CD14-positive monocyte (primary cell): ENCODE measurements around the gene CXADR. TPM values are rescaled to one million over a fixed set of nuclear protein-coding genes. Genes with fewer than 3 reads are reported as not detected.

ENCODE experiments used
- DNase-seq, 3 donors: peaks; one replicate each; pipeline ENCODE4 v3.0.0-alpha.2; 2011 to 2022
- H2AFZ ChIP-seq: 2 replicates; pipeline ENCODE4 v1.6.0; 2012; ENCODE audit warnings: mild to moderate bottlenecking, low read depth, low read length, inconsistent platforms; ENCODE audit not compliant: insufficient read depth, poor library complexity, severe bottlenecking
- H3K27ac ChIP-seq, 2 donors: 1 replicate in 1 of 2; 2 replicates in 1 of 2; pipeline ENCODE4 v1.5.1; 2012 to 2013; ENCODE audit warnings: low read length in 2 of 2, control low read depth in 1 of 2, inconsistent platforms in 1 of 2, low read depth in 1 of 2, mild to moderate bottlenecking in 1 of 2
- H3K27me3 ChIP-seq, 2 donors: one replicate each; pipeline versions ENCODE4 v1.6.0 to v1.6.1; 2011 to 2013; ENCODE audit warnings: low read length in 2 of 2; ENCODE audit not compliant: control insufficient read depth in 2 of 2, insufficient read depth in 2 of 2
- H3K36me3 ChIP-seq, 2 donors: replicated peaks in 1 of 2; 1 replicate in 1 of 2; 2 replicates in 1 of 2; pipeline versions ENCODE4 v1.5.1 to v1.6.1; 2012 to 2013; ENCODE audit warnings: low read length in 2 of 2, control low read depth in 1 of 2, inconsistent platforms in 1 of 2, mild to moderate bottlenecking in 1 of 2; ENCODE audit not compliant: insufficient read depth in 2 of 2, control insufficient read depth in 1 of 2
- H3K4me1 ChIP-seq, 2 donors: 1 replicate in 1 of 2; 2 replicates in 1 of 2; pipeline versions ENCODE4 v1.5.1 to v1.6.1; 2012 to 2013; ENCODE audit warnings: low read length in 2 of 2, control low read depth in 1 of 2, inconsistent platforms in 1 of 2, mild to moderate bottlenecking in 1 of 2, moderate library complexity in 1 of 2; ENCODE audit not compliant: insufficient read depth in 2 of 2, control insufficient read depth in 1 of 2
- H3K4me2 ChIP-seq: replicated peaks from 2 replicates; pipeline ENCODE3; 2012; ENCODE audit warnings: low read length, moderate library complexity, mild to moderate bottlenecking; ENCODE audit not compliant: poor library complexity, severe bottlenecking; ENCODE audit errors: extremely low read depth
- H3K4me3 ChIP-seq, 3 experiments: fragments of 200-600 bp in 1 of 3; sonication (generic) in 1 of 3; replicated peaks in 1 of 3; 1 replicate in 2 of 3; 2 replicates in 1 of 3; pipeline ENCODE4 v1.5.1; 2011 to 2013; ENCODE audit warnings: low read length in 3 of 3, mild to moderate bottlenecking in 3 of 3, control low read depth in 2 of 3, low read depth in 2 of 3, inconsistent platforms in 1 of 3, moderate library complexity in 1 of 3
- H3K79me2 ChIP-seq: 2 replicates; pipeline ENCODE4 v1.6.0; 2012; ENCODE audit warnings: mild to moderate bottlenecking, control low read depth, inconsistent platforms, low read length, moderate library complexity; ENCODE audit not compliant: insufficient read depth
- H3K9ac ChIP-seq: 2 replicates; pipeline ENCODE4 v1.6.0; 2017; ENCODE audit warnings: low read length, mild to moderate bottlenecking; ENCODE audit not compliant: insufficient read depth, poor library complexity, severe bottlenecking
- H3K9me3 ChIP-seq, 2 donors: replicated peaks in 1 of 2; 1 replicate in 1 of 2; 2 replicates in 1 of 2; pipeline versions ENCODE4 v1.5.1 to v1.6.1; 2012 to 2013; ENCODE audit warnings: low read length in 2 of 2, control low read depth in 1 of 2; ENCODE audit not compliant: control insufficient read depth in 1 of 2, insufficient read depth in 1 of 2
- H4K20me1 ChIP-seq: 2 replicates; pipeline ENCODE4 v1.6.0; 2012; ENCODE audit warnings: mild to moderate bottlenecking, low read length, control low read depth, moderate library complexity; ENCODE audit not compliant: insufficient read depth
- H3K27ac Mint-ChIP-seq, 7 donors: one replicate each; pipeline ENCODE4 v1.8.0; 2020; ENCODE audit warnings: mild to moderate bottlenecking in 7 of 7, mixed read lengths in 7 of 7, moderate library complexity in 6 of 7, inconsistent platforms in 2 of 7
- H3K27me3 Mint-ChIP-seq, 3 donors: one replicate each; pipeline ENCODE4 v1.8.0; 2021 to 2022; ENCODE audit warnings: low read depth in 3 of 3, mild to moderate bottlenecking in 3 of 3, mixed read lengths in 3 of 3, moderate library complexity in 3 of 3, inconsistent platforms in 1 of 3
- H3K36me3 Mint-ChIP-seq, 2 donors: one replicate each; pipeline ENCODE4 v1.8.0; 2020; ENCODE audit warnings: mixed read lengths in 2 of 2, inconsistent platforms in 1 of 2, mild to moderate bottlenecking in 1 of 2
- H3K4me1 Mint-ChIP-seq: one replicate; pipeline ENCODE4 v1.8.0; 2020; ENCODE audit warnings: mild to moderate bottlenecking, mixed read lengths
- H3K4me3 Mint-ChIP-seq, 2 donors: one replicate each; pipeline ENCODE4 v1.8.0; 2020; ENCODE audit warnings: mild to moderate bottlenecking in 2 of 2, mixed read lengths in 2 of 2, moderate library complexity in 1 of 2
- H3K9me3 Mint-ChIP-seq, 7 donors: one replicate each; pipeline ENCODE4 v1.8.0; 2020 to 2022; ENCODE audit warnings: mixed read lengths in 7 of 7, mild to moderate bottlenecking in 6 of 7, moderate library complexity in 6 of 7, inconsistent platforms in 2 of 7
- CTCF ChIP-seq: fragments of 200-600 bp; IDR thresholded peaks from one replicate; pipeline ENCODE4 v1.8.0; 2022; ENCODE audit warnings: antibody characterized with exemption, mild to moderate bottlenecking
- WGBS: methylation state at CpG from one replicate; pipeline ENCODE4 v1.1.5; 2013; ENCODE audit warnings: missing lambda C conversion rate; ENCODE audit not compliant: insufficient coverage; 5-methylcytosine and 5-hydroxymethylcytosine counted together
- intact Hi-C, 2 donors: fragments of 100-400 bp; cut with micrococcal nuclease; formaldehyde crosslinking; loops; one replicate each; pipeline versions ENCODE4 v1.15.0 to v1.15.1; 2023
- polyA plus RNA-seq, 3 donors: library from polyadenylated mRNA; depleted of rRNA in 1 of 3; unstranded in 2 of 3; stranded (reverse) in 1 of 3; fragments of 300-500 nt in 2 of 3; fragments of >200 nt in 1 of 3; fragmentation: Illumina TruSeq in 2 of 3; gene quantifications; 1 replicate in 2 of 3; 2 replicates in 1 of 3; pipeline ENCODE4 v1.2.3, GENCODE V29; 2012 to 2021

Gene CXADR
- polyA plus RNA-seq, 3 donors: not detected

- Histone ChIP-seq H3K9ac (no peak overlapping the region), H3K27me3 (peaks cover 15 to 35% of the 10 kb centered on the region in 2 donors), H3K4me2 (no peak overlapping the region), H3K4me1 (no peaks in the 10 kb centered on the region), H3K27ac (no peak overlapping the region), H4K20me1 (no peaks in the 10 kb centered on the region), H3K36me3 (no peaks in the 10 kb centered on the region), H3K79me2 (no peaks in the 10 kb centered on the region), H2AFZ (no peak overlapping the region), H3K9me3 (no peaks in the 10 kb centered on the region), H3K4me3 (no peak overlapping the region)
- no peak for DNase-seq
- no peak overlapping the region for H3K4me3 Mint-ChIP-seq
- no peaks in the 10 kb centered on the region for H3K36me3 Mint-ChIP-seq
- intact Hi-C loops: no loop called here
- peaks cover 1% of the 10 kb centered on the region for H3K4me1 Mint-ChIP-seq
- WGBS: 95% methylated on average over 2 of the region's 2 CpGs
- peaks cover 0 to 11% (median 7%) of the 10 kb centered on the region in 7 donors for H3K9me3 Mint-ChIP-seq
- no peak for TF ChIP-seq CTCF
- H3K27me3 Mint-ChIP-seq: peaks cover 33 to 43% (median 35%) of the 10 kb centered on the region in 3 donors
- no peak overlapping the region for H3K27ac Mint-ChIP-seq
Observed at GRCh38 chr21:17519208-17519738, 6.4 kb downstream of the CXADR start.

GRCh38 chr21:17519965-17520609 lies 7.2 kb downstream of the CXADR start:
- H3K4me2 ChIP-seq: no peak overlapping the region
- peaks cover 8 to 27% of the 10 kb centered on the region in 2 donors for H3K27me3 ChIP-seq
- H4K20me1 ChIP-seq: no peaks in the 10 kb centered on the region
- no peaks in the 10 kb centered on the region for H3K36me3 Mint-ChIP-seq
- H3K27me3 Mint-ChIP-seq: peaks cover 26 to 36% (median 29%) of the 10 kb centered on the region in 3 donors
- no peak overlapping the region for H3K4me3 Mint-ChIP-seq
- H3K27ac Mint-ChIP-seq: no peak overlapping the region
- H3K27ac ChIP-seq: no peak overlapping the region
- H3K4me1 ChIP-seq: no peaks in the 10 kb centered on the region
- H3K9me3 Mint-ChIP-seq: peaks cover 0 to 6% (median 3%) of the 10 kb centered on the region in 7 donors
- no peak overlapping the region for H2AFZ ChIP-seq
- H3K4me1 Mint-ChIP-seq: no peaks in the 10 kb centered on the region
- H3K4me3 ChIP-seq: no peak overlapping the region
- H3K79me2 ChIP-seq: no peaks in the 10 kb centered on the region
- H3K9me3 ChIP-seq: no peaks in the 10 kb centered on the region
- H3K36me3 ChIP-seq: no peaks in the 10 kb centered on the region
- TF ChIP-seq CTCF: no peak
- H3K9ac ChIP-seq: no peak overlapping the region
- intact Hi-C loops: no loop called here
- no peak for DNase-seq
- 81% methylated on average over 3 of the region's 8 CpGs for WGBS
